NCI-H1092 (cell line): ENCODE data around the gene LY86.
"Not testable (repeated sequence)": the region's sequence is repeated elsewhere in the genome, so short reads cannot be mapped to it uniquely, and the experiment has no call there.

ENCODE experiments used
- DNase-seq: peaks from one replicate; lab custom pipeline; 2025; lab: John Stamatoyannopoulos, UW

Gene LY86

GRCh38 chr6:6596529-6597328 is 8.2 kb downstream of the LY86 start:
- no peak for DNase-seq

DNA sequence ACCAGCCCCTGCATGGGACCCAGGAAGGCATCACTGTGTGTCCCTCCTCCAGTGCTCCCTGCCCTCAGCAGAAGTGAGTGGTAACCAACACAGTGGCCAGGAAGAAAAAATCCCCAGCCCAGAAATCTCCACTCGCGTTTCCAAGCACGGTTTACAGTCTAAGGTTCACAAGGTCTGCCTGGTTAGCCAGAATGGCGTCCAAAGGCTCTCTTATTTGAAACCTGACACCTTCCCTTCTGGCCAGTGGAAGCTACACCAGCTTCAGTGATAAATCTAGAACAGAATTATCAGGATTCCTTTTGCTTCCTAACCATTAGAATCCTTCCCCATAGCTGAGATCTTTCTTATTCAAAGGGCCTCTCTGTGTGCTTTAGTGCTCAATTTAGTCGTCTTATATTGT is 9.2 kb downstream of the LY86 start:
- DNase-seq = no peak

- DNase-seq = no peak
These were observed 11.0 kb downstream of the LY86 start for GRCh38 chr6:6599468-6599873.

DNA sequence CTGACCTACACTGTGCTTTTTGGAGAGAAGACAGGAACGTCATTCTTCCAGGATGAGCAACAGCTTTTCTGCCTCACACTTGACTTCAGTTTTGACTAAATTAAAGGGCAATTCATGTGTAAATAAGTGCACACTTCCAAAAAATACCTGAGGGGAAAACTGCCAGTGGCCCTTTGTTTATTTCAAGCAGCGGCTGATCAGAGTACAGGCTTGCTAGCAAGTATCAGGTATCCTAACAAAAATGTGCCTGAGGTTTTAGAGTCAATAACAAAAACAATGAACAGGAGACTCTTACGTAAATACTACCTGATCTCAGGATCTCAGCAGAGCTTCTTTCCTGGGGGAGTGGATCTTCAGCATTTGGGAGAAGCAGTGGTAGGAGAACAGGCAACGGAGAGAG is 12.4 kb downstream of the LY86 start:
- no peak for DNase-seq

GRCh38 chr6:6602262-6602661 is 13.7 kb downstream of the LY86 start:
- no peak for DNase-seq

GRCh38 chr6:6603317-6603716 is 14.8 kb downstream of the LY86 start:
- no peak for DNase-seq

GRCh38 chr6:6604015-6604414 is 15.5 kb downstream of the LY86 start:
- DNase-seq = no peak

DNA sequence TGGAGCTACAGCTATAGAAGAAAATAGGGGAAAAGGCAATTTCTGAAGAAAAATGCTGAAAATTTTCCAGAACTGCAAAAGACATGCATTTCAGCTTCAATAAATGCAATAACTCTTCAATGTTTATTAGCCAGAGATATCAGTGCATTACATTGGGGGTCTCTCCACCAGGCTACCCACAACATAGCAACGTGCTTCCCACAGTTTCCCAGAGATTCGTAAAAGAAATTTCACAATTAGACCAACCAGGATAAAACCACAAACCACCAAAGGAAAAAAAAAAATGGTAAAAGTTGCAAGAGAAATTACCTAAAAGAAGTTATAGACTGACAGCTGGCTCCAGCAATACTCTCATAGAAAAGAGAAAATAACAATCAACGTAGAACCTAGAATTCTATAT is 16.0 kb downstream of the LY86 start:
- DNase-seq = no peak

GRCh38 chr6:6605873-6606272 is 17.4 kb downstream of the LY86 start:
- no peak for DNase-seq

DNA sequence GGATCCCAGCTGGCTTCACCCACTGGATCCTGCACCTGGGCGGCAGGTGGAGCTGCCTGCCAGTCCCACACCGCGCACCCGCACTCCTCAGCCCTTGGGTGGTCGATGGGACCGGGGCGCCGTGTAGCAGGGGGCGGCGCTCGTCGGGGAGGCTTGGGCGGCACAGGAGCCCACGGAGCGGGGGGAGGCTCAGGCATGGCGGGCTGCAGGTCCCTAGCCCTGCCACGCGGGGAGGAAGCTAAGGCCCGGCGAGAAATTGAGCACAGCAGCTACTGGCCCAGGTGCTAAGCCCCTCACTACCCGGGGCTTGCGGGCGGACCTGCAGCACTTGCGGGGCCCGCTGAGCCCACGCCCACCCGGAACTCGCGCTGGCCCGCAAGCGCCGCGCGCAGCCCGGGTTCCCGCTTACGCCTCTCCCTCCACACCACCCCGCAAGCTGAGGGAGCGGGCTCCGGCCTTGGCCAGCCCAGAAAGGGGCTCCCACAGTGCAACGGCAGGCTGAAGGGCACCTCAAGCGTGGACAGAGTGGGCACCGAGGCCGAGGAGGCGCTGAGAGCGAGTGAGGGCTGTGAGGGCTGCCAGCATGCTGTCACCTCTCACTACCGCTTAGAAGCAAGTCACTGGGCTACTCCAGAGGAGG is 18.0 kb downstream of the LY86 start:
- DNase-seq = not testable (repeated sequence)

GRCh38 chr6:6609450-6609849 is 20.9 kb downstream of the LY86 start:
- no peak for DNase-seq

DNA sequence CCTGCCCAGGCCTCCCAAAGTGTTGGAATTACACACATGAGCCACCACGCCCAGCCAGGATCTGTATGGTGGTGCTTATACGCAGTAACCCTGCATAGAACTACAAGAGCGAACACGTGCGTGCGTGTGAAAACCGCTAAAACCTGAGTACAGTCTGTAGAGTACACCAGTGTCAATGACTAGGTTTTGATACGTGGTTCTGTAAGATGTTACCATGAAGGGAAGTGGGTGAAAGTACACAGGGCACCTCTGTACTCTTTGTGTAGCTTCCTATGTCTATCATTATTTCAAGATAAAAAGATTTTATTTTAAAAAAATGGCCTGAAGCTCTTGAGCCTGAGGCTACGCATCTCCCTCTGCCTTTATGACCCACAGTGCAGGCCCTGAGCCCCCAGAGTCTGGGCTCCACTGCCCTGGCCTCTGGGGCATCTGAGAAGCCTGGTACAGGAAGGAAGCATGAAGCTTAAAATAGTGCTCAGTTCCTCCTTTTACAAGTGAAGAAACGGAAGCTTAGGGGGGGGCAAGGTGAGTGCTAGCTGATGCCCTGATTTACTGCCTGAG is 21.6 kb downstream of the LY86 start:
- DNase-seq = no peak

GRCh38 chr6:6611486-6611885 is 23.0 kb downstream of the LY86 start:
- DNase-seq = no peak

GRCh38 chr6:6612308-6612707 is 23.8 kb downstream of the LY86 start:
- DNase-seq = no peak

DNA sequence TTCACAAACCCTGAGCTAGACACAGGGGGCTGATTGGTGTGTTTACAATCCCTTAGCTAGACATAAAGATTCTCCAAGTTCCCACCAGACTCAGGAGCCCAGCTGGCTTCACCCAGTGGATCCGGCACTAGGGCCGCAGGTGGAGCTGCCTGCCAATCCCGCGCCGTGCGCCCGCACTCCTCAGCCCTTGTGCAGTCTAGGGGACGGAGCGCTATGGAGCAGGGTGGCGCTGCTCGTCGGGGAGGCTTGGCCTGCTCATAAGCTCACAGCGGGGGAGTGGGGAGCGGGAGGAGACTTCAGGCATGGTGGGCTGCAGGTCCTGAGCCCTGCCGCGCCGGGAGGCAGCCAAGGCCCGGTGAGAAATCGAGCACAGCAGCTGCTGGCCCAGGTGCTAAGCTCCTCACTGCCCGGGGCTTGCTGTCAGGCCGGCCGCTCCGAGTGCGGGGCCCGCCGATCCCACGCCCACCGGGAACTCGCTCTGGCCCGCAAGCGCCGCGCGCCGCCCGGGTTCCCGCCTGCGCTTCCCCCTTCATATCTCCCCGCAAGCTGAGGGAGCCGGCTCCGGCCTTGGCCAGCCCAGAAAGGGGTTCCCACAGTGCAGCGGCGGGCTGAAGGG is 24.7 kb downstream of the LY86 start:
- DNase-seq = not testable (repeated sequence)

- DNase-seq = no peak
These were observed 25.8 kb downstream of the LY86 start for GRCh38 chr6:6614096-6614982.

DNA sequence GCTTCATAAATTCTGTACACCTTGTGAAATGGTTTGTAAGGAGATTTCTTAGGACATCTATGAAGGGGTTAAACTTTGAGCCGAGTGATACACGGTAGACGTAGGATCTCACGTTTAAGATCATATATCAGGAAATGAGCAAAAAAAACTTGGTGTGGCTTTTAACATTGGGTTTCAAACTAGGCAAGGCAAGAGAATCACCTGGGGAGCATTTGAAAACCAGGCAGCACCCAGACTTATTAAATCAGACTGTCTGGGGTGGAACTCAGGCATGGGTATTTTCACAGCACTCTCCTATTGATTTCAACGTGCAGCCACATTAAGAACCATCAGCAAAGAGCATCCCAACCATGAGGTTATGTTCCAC is 26.4 kb downstream of the LY86 start:
- DNase-seq = no peak

- no peak for DNase-seq
These were observed 28.1 kb downstream of the LY86 start for GRCh38 chr6:6616656-6617055.

DNA sequence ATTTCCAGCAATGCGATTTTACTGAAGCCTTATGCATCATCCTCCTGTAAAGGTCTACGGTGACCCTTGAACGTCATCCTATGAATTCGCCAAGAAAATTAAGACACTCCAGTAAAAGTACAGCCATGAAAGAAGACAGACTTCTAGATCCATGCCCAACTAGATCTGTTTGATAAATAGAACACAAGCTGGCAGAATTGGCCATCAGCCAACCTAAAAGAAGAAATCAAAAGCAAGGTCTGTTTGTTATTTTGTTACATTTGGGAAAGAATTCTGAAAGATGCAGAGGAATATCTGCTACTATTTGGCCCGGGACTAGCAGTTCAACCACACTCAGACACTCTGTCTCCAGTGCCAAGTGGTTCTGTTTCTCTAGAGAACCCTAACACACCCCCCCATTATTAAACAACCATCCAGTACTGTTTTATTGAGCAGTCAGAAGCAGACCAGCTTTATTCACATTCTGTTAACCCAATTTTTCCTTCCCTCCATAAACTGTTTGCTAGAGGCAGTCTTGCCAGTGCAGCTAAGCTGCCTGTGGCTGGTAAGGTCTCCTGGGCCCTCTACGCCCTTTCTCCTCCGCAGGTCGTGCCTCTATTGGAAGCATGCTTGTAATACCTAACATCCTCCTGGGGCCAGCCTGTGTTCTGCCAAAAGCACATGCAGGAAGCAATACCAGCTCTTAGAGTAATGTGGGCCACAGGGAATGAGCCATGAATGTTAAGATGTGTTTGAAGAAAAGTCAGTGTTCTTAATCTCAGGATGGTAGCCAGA is 30.7 kb downstream of the LY86 start:
- DNase-seq = no peak

DNA sequence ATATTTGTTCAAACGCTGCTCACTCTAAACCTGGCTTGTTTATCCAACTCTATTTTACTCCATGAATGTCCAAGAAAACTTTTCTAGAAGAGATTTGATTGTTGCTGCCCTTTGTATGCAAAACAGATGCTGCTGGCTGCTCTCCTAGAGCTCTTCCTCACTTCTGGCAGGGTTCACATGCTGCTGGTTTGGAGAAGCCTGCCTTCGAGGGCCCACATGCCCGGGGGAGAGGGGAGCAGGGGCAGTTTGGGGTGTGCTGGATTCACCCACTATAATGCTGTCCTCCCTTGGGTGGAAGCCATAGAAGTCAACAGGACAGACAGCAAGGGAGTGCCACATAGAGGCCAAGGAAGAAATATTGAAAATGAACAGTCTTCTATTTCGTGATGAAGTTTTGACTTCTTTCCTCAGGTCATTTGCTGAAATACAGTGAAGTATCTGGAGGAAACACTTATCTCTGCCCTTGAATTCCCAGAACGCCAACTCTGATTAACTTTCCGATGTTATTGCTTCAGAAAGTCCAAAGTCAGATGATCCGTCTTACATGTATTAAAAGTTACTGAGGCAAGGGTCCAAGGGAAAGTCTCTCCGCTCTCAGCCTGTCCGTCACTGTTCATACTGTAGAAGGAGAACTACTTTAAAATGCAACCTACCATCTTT is 32.4 kb downstream of the LY86 start:
- no peak for DNase-seq

DNA sequence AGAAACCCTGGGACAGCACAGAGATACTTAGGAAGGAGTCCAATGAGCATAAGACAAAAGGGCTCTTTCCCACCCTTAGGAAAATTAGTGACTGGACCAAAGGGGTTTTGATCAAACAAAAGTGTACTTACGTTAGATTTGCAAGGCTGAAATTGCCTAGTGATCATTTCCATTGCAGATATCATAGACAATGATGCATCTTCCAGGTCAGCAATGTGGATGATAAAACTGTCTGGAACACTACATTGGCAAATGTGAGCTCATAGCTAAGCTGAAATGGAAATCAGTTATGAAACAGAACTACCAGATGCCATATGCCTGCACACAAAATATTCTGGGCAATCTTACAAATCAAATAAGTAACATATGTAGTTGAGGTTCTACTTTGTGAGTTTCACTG is 34.0 kb downstream of the LY86 start:
- DNase-seq = no peak
